Left cardiac atrium (tissue), 4 donors: ENCODE measurements around the gene PAPSS2. TPM values are rescaled to one million over a fixed set of nuclear protein-coding genes. Genes with fewer than 3 reads are reported as not detected.
A peak's percentile ranks its signal among the peaks of the same experiment; 100 is the strongest.

Experiments
- ATAC-seq, 2 donors: fragments of 200-7000 bp; cut with Tn5 transposase; one replicate each; pipeline ENCODE4 v1.9.1; 2020; ENCODE audit warnings: mild to moderate bottlenecking in 2 of 2, moderate library complexity in 2 of 2
- DNase-seq: peaks from one replicate; pipeline ENCODE4 v3.0.0-alpha.2; 2020
- intact Hi-C, 2 donors: fragments of 100-400 bp; cut with DNase I; formaldehyde crosslinking; loops; one replicate each; pipeline versions ENCODE4 v1.14.1 to v1.15.1; 2022 to 2023
- total RNA-seq, 2 donors: library from RNA; stranded (reverse); fragmentation: NEBNext Ultra II Directional; extraction: Animal tissue kit (Norgen Biotek cat#: 25700); gene quantifications; one replicate each; pipeline ENCODE4 v1.2.1, GENCODE V29; 2021
- donor health status: DM: no; HTN: yes; CAD: no.
- donor health status: DM: no; HTN: yes; CAD: no; lungs with severe emphysema.
- donor health status: DM: yes; HTN: yes; CAD: no.
- donor health status: Dilated cardiomyopathy.

The PAPSS2 gene
- total RNA-seq, 2 donors from 2014 or later = 14.7 to 24.0 TPM

- ATAC-seq (no peak), DNase-seq (no peak)
- intact Hi-C loops = no loop called here
These were observed 4.6 kb downstream of the PAPSS2 start for GRCh38 chr10:87664276-87664701.

GRCh38 chr10:87667493-87667892 lies 7.8 kb downstream of the PAPSS2 start:
- no peak for DNase-seq
- ATAC-seq = no peak
- intact Hi-C loops = no loop called here

GRCh38 chr10:87668324-87669074 lies 8.8 kb downstream of the PAPSS2 start:
- ATAC-seq = peak in 1 of 2 donors; percentile 53
- intact Hi-C loops = no loop called here
- no peak for DNase-seq

GRCh38 chr10:87669752-87670151 lies 10.1 kb downstream of the PAPSS2 start:
- ATAC-seq (no peak), DNase-seq (no peak)
- intact Hi-C loops = no loop called here

GRCh38 chr10:87670586-87670985 lies 10.9 kb downstream of the PAPSS2 start:
- intact Hi-C loops = no loop called here
- ATAC-seq (no peak), DNase-seq (no peak)

- ATAC-seq (peak in 1 of 2 donors; percentile 46), DNase-seq (no peak)
- intact Hi-C loops = no loop called here
These were observed 11.6 kb downstream of the PAPSS2 start for GRCh38 chr10:87671139-87671815.

GRCh38 chr10:87672551-87672950 lies 12.9 kb downstream of the PAPSS2 start:
- no peak for DNase-seq
- intact Hi-C loops = no loop called here
- no peak for ATAC-seq

- intact Hi-C loops = no loop called here
- DNase-seq = no peak
- peak in 1 of 2 donors; percentile 69 for ATAC-seq
These were observed 15.3 kb downstream of the PAPSS2 start for GRCh38 chr10:87674943-87675342.

- DNase-seq (no peak), ATAC-seq (peak in 1 of 2 donors; percentile 41)
- intact Hi-C loops = no loop called here
These were observed 16.0 kb downstream of the PAPSS2 start for GRCh38 chr10:87675396-87676376.

- intact Hi-C loops = no loop called here
- ATAC-seq = no peak
- no peak for DNase-seq
These were observed 17.9 kb downstream of the PAPSS2 start for GRCh38 chr10:87677595-87677994.

- ATAC-seq = no peak
- intact Hi-C loops = no loop called here
- DNase-seq = no peak
These were observed 18.6 kb downstream of the PAPSS2 start for GRCh38 chr10:87678302-87678701.

GRCh38 chr10:87683356-87683755 lies 23.7 kb downstream of the PAPSS2 start:
- intact Hi-C loops = no loop called here
- ATAC-seq (no peak), DNase-seq (no peak)

- intact Hi-C loops = no loop called here
- ATAC-seq (no peak), DNase-seq (no peak)
These were observed 24.4 kb downstream of the PAPSS2 start for GRCh38 chr10:87684001-87684638.

GRCh38 chr10:87685832-87686574 lies 26.3 kb downstream of the PAPSS2 start:
- intact Hi-C loops = no loop called here
- DNase-seq = no peak
- peak; percentile 73 to 77 for ATAC-seq

GRCh38 chr10:87691506-87692070 lies 31.9 kb downstream of the PAPSS2 start:
- intact Hi-C loops = no loop called here
- no peak for ATAC-seq
- DNase-seq = no peak

- intact Hi-C loops = no loop called here
- DNase-seq (no peak), ATAC-seq (no peak)
These were observed 33.3 kb downstream of the PAPSS2 start for GRCh38 chr10:87692956-87693484.

- intact Hi-C loops = no loop called here
- ATAC-seq = no peak
- DNase-seq = no peak
These were observed 34.5 kb downstream of the PAPSS2 start for GRCh38 chr10:87694011-87694794.
